IMR-90 (cell line): Measurements from ENCODE around the gene CDYL2. TPM values are rescaled to one million over a fixed set of nuclear protein-coding genes. Genes with fewer than 3 reads are reported as not detected.
A peak's percentile ranks its signal among the peaks of the same experiment; 100 is the strongest.

ENCODE experiments used
- ATAC-seq: fragments of 200-7000 bp; cut with Tn5 transposase; 2 replicates; pipeline ENCODE4 v1.9.1; 2020; ENCODE audit warnings: low read depth, mild to moderate bottlenecking, moderate library complexity
- BruUV-seq: library from RNA; stranded (reverse); fragments of 400-500 nt; replicated peaks from 2 replicates; lab custom pipeline; 2021; lab: Mats Ljungman, UMichigan
- CTCF ChIA-PET: fragments of 300-600 bp; formaldehyde crosslinking; extraction: SDS; loops from one replicate; lab custom pipeline; 2021; ENCODE audit warnings: antibody characterized with exemption; lab: Yijun Ruan, JAX
- POLR2A ChIA-PET: fragments of 300-600 bp; sonication (Branson Sonifier 250); formaldehyde crosslinking; loops from one replicate; lab custom pipeline; 2022; ENCODE audit warnings: antibody characterized with exemption; ENCODE audit not compliant: unreplicated experiment; lab: Charles Lee
- DNase-seq: peaks from one replicate; pipeline ENCODE4 v3.0.0; 2013
- H2AFZ ChIP-seq: replicated peaks from 2 replicates; pipeline ENCODE3; 2013; ENCODE audit warnings: low read length, mild to moderate bottlenecking; ENCODE audit not compliant: poor library complexity
- H2AK5ac ChIP-seq: 2 replicates; pipeline ENCODE4 v1.6.1; 2013; ENCODE audit warnings: low read depth, low read length, inconsistent platforms
- H2AK9ac ChIP-seq: replicated peaks from 2 replicates; pipeline ENCODE3; 2013; ENCODE audit warnings: mild to moderate bottlenecking, low read depth, low read length, moderate library complexity; ENCODE audit not compliant: poor library complexity
- H2BK120ac ChIP-seq: 2 replicates; pipeline ENCODE4 v1.6.1; 2013; ENCODE audit warnings: low read depth, low read length, inconsistent platforms
- H2BK15ac ChIP-seq: 3 replicates; pipeline ENCODE4 v1.6.1; 2013; ENCODE audit warnings: low read depth, low read length, inconsistent platforms
- H2BK20ac ChIP-seq: 2 replicates; pipeline ENCODE4 v1.6.1; 2013; ENCODE audit warnings: low read depth, mild to moderate bottlenecking, inconsistent platforms, low read length, moderate library complexity
- H2BK5ac ChIP-seq: 2 replicates; pipeline ENCODE4 v1.6.1; 2013; ENCODE audit warnings: mild to moderate bottlenecking, low read depth, low read length, inconsistent platforms; ENCODE audit not compliant: poor library complexity, severe bottlenecking
- H3K14ac ChIP-seq: replicated peaks from 2 replicates; pipeline ENCODE4 v1.6.1; 2013; ENCODE audit warnings: low read depth, low read length, inconsistent platforms
- H3K18ac ChIP-seq: 2 replicates; pipeline ENCODE4 v1.6.1; 2013; ENCODE audit warnings: low read depth, low read length, control low read depth
- H3K23ac ChIP-seq: 2 replicates; pipeline ENCODE4 v1.6.1; 2013; ENCODE audit warnings: low read depth, low read length, inconsistent platforms
- H3K27ac ChIP-seq: 2 replicates; pipeline ENCODE4 v1.5.1; 2013; ENCODE audit warnings: mild to moderate bottlenecking, control low read depth, low read length; ENCODE audit not compliant: insufficient read depth
- H3K27me3 ChIP-seq: 2 replicates; pipeline ENCODE4 v1.6.1; 2013; ENCODE audit warnings: low read length; ENCODE audit not compliant: control insufficient read depth, insufficient read depth
- H3K36me3 ChIP-seq: 2 replicates; pipeline ENCODE4 v1.6.1; 2013; ENCODE audit warnings: low read length, mixed read lengths; ENCODE audit not compliant: control insufficient read depth, insufficient read depth
- H3K4ac ChIP-seq: 2 replicates; pipeline ENCODE4 v1.6.1; 2013; ENCODE audit warnings: low read depth, low read length, inconsistent platforms
- H3K4me1 ChIP-seq: 2 replicates; pipeline ENCODE4 v1.6.1; 2013; ENCODE audit warnings: low read length, mixed read lengths; ENCODE audit not compliant: control insufficient read depth, insufficient read depth
- H3K4me2 ChIP-seq: 2 replicates; pipeline ENCODE4 v1.6.1; 2013; ENCODE audit warnings: low read depth, mild to moderate bottlenecking, control low read depth, low read length, moderate library complexity
- H3K4me3 ChIP-seq: 2 replicates; pipeline ENCODE4 v1.5.1; 2013; ENCODE audit warnings: low read depth, mild to moderate bottlenecking, control low read depth, low read length, moderate library complexity; ENCODE audit not compliant: insufficient read depth
- H3K56ac ChIP-seq: 2 replicates; pipeline ENCODE4 v1.6.1; 2013; ENCODE audit warnings: low read length, inconsistent platforms; ENCODE audit not compliant: insufficient read depth; ENCODE audit errors: extremely low read depth
- H3K79me1 ChIP-seq, 2 experiments: 2 replicates each; pipeline ENCODE4 v1.6.1; 2013; ENCODE audit warnings: low read length in 2 of 2, inconsistent platforms in 1 of 2, low read depth in 1 of 2
- H3K9ac ChIP-seq: 2 replicates; pipeline ENCODE4 v1.6.1; 2013; ENCODE audit warnings: low read depth, low read length, control low read depth
- H3K9me1 ChIP-seq: 2 replicates; pipeline ENCODE4 v1.6.1; 2013; ENCODE audit warnings: low read length, inconsistent platforms; ENCODE audit not compliant: insufficient read depth
- H3K9me3 ChIP-seq: 2 replicates; pipeline ENCODE4 v1.6.1; 2013; ENCODE audit warnings: low read length; ENCODE audit not compliant: control insufficient read depth, insufficient read depth
- H4K20me1 ChIP-seq: 2 replicates; pipeline ENCODE4 v1.6.1; 2013; ENCODE audit warnings: low read length, inconsistent platforms; ENCODE audit not compliant: insufficient read depth
- H4K5ac ChIP-seq: 2 replicates; pipeline ENCODE4 v1.6.1; 2013; ENCODE audit warnings: mild to moderate bottlenecking, low read depth, low read length, control low read depth
- H4K8ac ChIP-seq, 2 experiments: 2 replicates each; pipeline ENCODE4 v1.6.1; 2013; ENCODE audit warnings: low read depth in 2 of 2, low read length in 2 of 2, control low read depth in 1 of 2, inconsistent platforms in 1 of 2
- H4K91ac ChIP-seq: 2 replicates; pipeline ENCODE4 v1.6.1; 2013; ENCODE audit warnings: low read depth, low read length, inconsistent platforms; ENCODE audit not compliant: insufficient read depth
- ELK1 ChIP-seq: fragments of 150-350 bp; IDR thresholded peaks from 2 replicates; pipeline ENCODE4 v1.6.1; 2016; ENCODE audit warnings: low read depth, mild to moderate bottlenecking, low read length, moderate library complexity, borderline replicate concordance
- MAFK ChIP-seq: IDR thresholded peaks from 2 replicates; pipeline ENCODE4 v1.6.1; 2012; ENCODE audit warnings: low read depth, low read length, improper control_type of control experiment
- RFX5 ChIP-seq: IDR thresholded peaks from 2 replicates; pipeline ENCODE4 v1.8.0; 2012; ENCODE audit warnings: low read depth, mild to moderate bottlenecking, low read length, moderate library complexity
- dilution Hi-C: fragments of 300-500 bp; cut with HindIII; formaldehyde crosslinking; loops from one replicate; pipeline ENCODE4 v1.14.3; 2018; ENCODE audit warnings: low sequenced_read_pairs; ENCODE audit not compliant: unreplicated experiment
- in situ Hi-C: fragments of 300-500 bp; cut with MboI; formaldehyde crosslinking; loops from 3 replicates; pipeline ENCODE4 v1.14.3; 2019; ENCODE audit warnings: low sequenced_read_pairs, inconsistent platforms, mixed read lengths
- intact Hi-C: fragments of 100-400 bp; cut with micrococcal nuclease; formaldehyde crosslinking; loops from 2 replicates; pipeline ENCODE4 v1.10.0; 2022
- polyA plus RNA-seq, 3 experiments: library from polyadenylated mRNA; depleted of rRNA; stranded (reverse); fragments of >200 nt; gene quantifications; 2 replicates each; pipeline ENCODE4 v1.2.3, GENCODE V29; 2012; ENCODE audit warnings: low replicate concordance in 1 of 3
- total RNA-seq: library from RNA; depleted of rRNA; stranded (reverse); fragments of >200 nt; gene quantifications from 2 replicates; pipeline ENCODE4 v1.2.3, GENCODE V29; 2012

The CDYL2 gene
- total and polyA plus RNA-seq, 2 of the 4 experiments (the other 2 are of a cell fraction) = 1.2 to 3.9 TPM

DNA sequence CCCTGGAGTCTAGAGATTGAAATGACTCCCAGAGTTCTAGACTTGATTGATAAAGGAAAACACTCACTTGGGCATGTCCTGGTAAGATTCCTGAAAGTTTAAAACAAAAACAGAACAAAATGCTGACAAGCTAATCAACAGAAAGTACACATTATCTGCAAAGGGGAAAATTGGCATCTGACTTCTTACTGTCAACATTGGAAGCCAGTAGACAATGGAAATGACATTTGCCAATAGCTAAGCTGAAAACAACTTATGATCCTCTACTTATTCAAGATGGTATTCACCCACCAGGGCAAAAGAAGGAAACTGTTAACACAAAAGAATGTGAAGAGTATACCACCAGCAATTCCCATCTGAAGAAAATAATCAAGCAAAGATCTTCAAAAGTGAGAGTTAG is 36.8 kb upstream of the CDYL2 start:
- Histone ChIP-seq H3K4me3 (no peak overlapping the region), H2AK5ac (no peak overlapping the region), H3K4me1 (no peaks in the 10 kb centered on the region), H3K14ac (no peak overlapping the region), H2BK5ac (no peak overlapping the region), H2BK20ac (no peak overlapping the region), H3K79me1 (no peaks in the 10 kb centered on the region), H2AK9ac (no peak overlapping the region), H4K91ac (no peak overlapping the region), H4K5ac (no peak overlapping the region), H3K36me3 (no peaks in the 10 kb centered on the region), H3K23ac (no peak overlapping the region), H3K4me2 (no peak overlapping the region), H3K9me1 (no peaks in the 10 kb centered on the region), H2BK15ac (no peak overlapping the region), H4K20me1 (no peaks in the 10 kb centered on the region), H3K9ac (no peak overlapping the region), H4K8ac (no peak overlapping the region), H3K18ac (no peak overlapping the region), H3K27me3 (no peaks in the 10 kb centered on the region), H2BK120ac (no peak overlapping the region), H3K4ac (no peak overlapping the region), H3K56ac (no peak overlapping the region), H2AFZ (no peak overlapping the region), H3K27ac (no peak overlapping the region), H3K9me3 (no peaks in the 10 kb centered on the region)
- dilution Hi-C loops (no loop called here), in situ Hi-C loops (no loop called here), intact Hi-C loops (no loop called here)
- DNase-seq (no peak), ATAC-seq (no peak)
- CTCF ChIA-PET = no interaction called here
- TF ChIP-seq ELK1 (no peak), MAFK (0 out of 2 replicates have a peak, but pooled peaks have one; percentile 29), RFX5 (no peak)
- POLR2A ChIA-PET = no interaction called here
- no TSS peak for BruUV-seq
